H9 (cell line): ENCODE data around the gene CDS1. TPM values are rescaled to one million over a fixed set of nuclear protein-coding genes. Genes with fewer than 3 reads are reported as not detected.

Source experiments
- DNase-seq: peaks from one replicate; pipeline ENCODE4 v3.0.0-alpha.2; 2017
- H2AFZ ChIP-seq: one replicate; pipeline ENCODE4 v1.6.1; 2013; ENCODE audit warnings: mild to moderate bottlenecking, low read length, control low read depth, moderate library complexity
- H2AK5ac ChIP-seq: 2 replicates; pipeline ENCODE4 v1.6.1; 2013; ENCODE audit warnings: low read length, control low read depth, mixed read lengths; ENCODE audit not compliant: insufficient read length
- H2BK120ac ChIP-seq: one replicate; pipeline ENCODE4 v1.6.1; 2013; ENCODE audit warnings: low read depth, mild to moderate bottlenecking, low read length, control low read depth, inconsistent platforms; ENCODE audit not compliant: poor library complexity, severe bottlenecking
- H2BK12ac ChIP-seq: 2 replicates; pipeline ENCODE4 v1.6.1; 2013; ENCODE audit warnings: low read length, control low read depth, mixed read lengths, low read depth; ENCODE audit not compliant: insufficient read length
- H2BK15ac ChIP-seq: 2 replicates; pipeline ENCODE4 v1.6.1; 2013; ENCODE audit warnings: low read depth, low read length, control low read depth
- H2BK20ac ChIP-seq: one replicate; pipeline ENCODE4 v1.6.1; 2013; ENCODE audit warnings: low read depth, mild to moderate bottlenecking, low read length, control low read depth, inconsistent platforms; ENCODE audit not compliant: poor library complexity, severe bottlenecking
- H2BK5ac ChIP-seq: 2 replicates; pipeline ENCODE4 v1.6.1; 2013; ENCODE audit warnings: low read length, control low read depth, mixed read lengths; ENCODE audit not compliant: insufficient read length
- H3K14ac ChIP-seq: 2 replicates; pipeline ENCODE4 v1.6.1; 2013; ENCODE audit warnings: low read length, control low read depth; ENCODE audit not compliant: insufficient read depth
- H3K18ac ChIP-seq: 2 replicates; pipeline ENCODE4 v1.6.1; 2013; ENCODE audit warnings: low read depth, mild to moderate bottlenecking, mixed read lengths, low read length, control low read depth; ENCODE audit not compliant: insufficient read length
- H3K23ac ChIP-seq: 2 replicates; pipeline ENCODE4 v1.6.1; 2013; ENCODE audit warnings: low read length, control low read depth, mixed read lengths, low read depth; ENCODE audit not compliant: insufficient read length
- H3K23me2 ChIP-seq: 2 replicates; pipeline ENCODE4 v1.6.1; 2013; ENCODE audit warnings: low read depth, mild to moderate bottlenecking, mixed read lengths, low read length, control low read depth; ENCODE audit not compliant: insufficient read length, poor library complexity, severe bottlenecking
- H3K27ac ChIP-seq: 2 replicates; pipeline ENCODE4 v1.5.1; 2013; ENCODE audit warnings: low read length, control low read depth, mixed read lengths, low read depth; ENCODE audit not compliant: insufficient read length
- H3K27me3 ChIP-seq: 2 replicates; pipeline ENCODE4 v1.6.1; 2013; ENCODE audit warnings: low read length, control low read depth, inconsistent platforms; ENCODE audit not compliant: insufficient read depth
- H3K4ac ChIP-seq: 2 replicates; pipeline ENCODE4 v1.6.1; 2013; ENCODE audit warnings: low read depth, mild to moderate bottlenecking, control low read depth, inconsistent platforms, low read length, moderate library complexity
- H3K4me1 ChIP-seq: 2 replicates; pipeline ENCODE4 v1.6.1; 2013; ENCODE audit warnings: low read length, control low read depth, inconsistent platforms; ENCODE audit not compliant: insufficient read depth
- H3K4me2 ChIP-seq: 2 replicates; pipeline ENCODE4 v1.6.1; 2013; ENCODE audit warnings: low read length, control low read depth, mixed read lengths; ENCODE audit not compliant: insufficient read length, insufficient read depth
- H3K56ac ChIP-seq: 2 replicates; pipeline ENCODE4 v1.6.1; 2013; ENCODE audit warnings: low read depth, mild to moderate bottlenecking, mixed read lengths, low read length, control low read depth; ENCODE audit not compliant: insufficient read length
- H3K79me1 ChIP-seq: 2 replicates; pipeline ENCODE4 v1.6.1; 2013; ENCODE audit warnings: low read depth, mild to moderate bottlenecking, moderate library complexity, low read length, control low read depth, inconsistent platforms; ENCODE audit not compliant: insufficient read depth, poor library complexity, severe bottlenecking
- H3K79me2 ChIP-seq: 2 replicates; pipeline ENCODE4 v1.6.1; 2013; ENCODE audit warnings: low read length, control low read depth, inconsistent platforms; ENCODE audit not compliant: insufficient read depth
- H3K9ac ChIP-seq: 2 replicates; pipeline ENCODE4 v1.6.1; 2013; ENCODE audit warnings: low read length, control low read depth, mixed read lengths; ENCODE audit not compliant: insufficient read length; ENCODE audit errors: extremely low read depth
- H3K9me3 ChIP-seq: one replicate; pipeline ENCODE4 v1.6.1; 2013; ENCODE audit warnings: low read depth, low read length, inconsistent platforms; ENCODE audit not compliant: control insufficient read depth
- H3T11ph ChIP-seq: one replicate; pipeline ENCODE4 v1.6.1; 2013; ENCODE audit warnings: mild to moderate bottlenecking, low read length, control low read depth, inconsistent platforms
- H4K20me1 ChIP-seq: one replicate; pipeline ENCODE4 v1.6.1; 2013; ENCODE audit not compliant: control insufficient read depth, insufficient read length, insufficient read depth
- H4K5ac ChIP-seq: 2 replicates; pipeline ENCODE4 v1.6.1; 2013; ENCODE audit warnings: low read depth, mild to moderate bottlenecking, mixed read lengths, low read length, control low read depth; ENCODE audit not compliant: insufficient read length
- H4K8ac ChIP-seq: replicated peaks from 2 replicates; pipeline ENCODE4 v1.6.1; 2013; ENCODE audit warnings: low read length, control low read depth, mixed read lengths, low read depth; ENCODE audit not compliant: insufficient read length
- H4K91ac ChIP-seq: 2 replicates; pipeline ENCODE4 v1.6.1; 2013; ENCODE audit warnings: low read depth, mild to moderate bottlenecking, moderate library complexity, mixed read lengths, low read length, control low read depth; ENCODE audit not compliant: insufficient read length
- H3K27ac Mint-ChIP-seq, 3 experiments: 2 replicates in 2 of 3; 3 replicates in 1 of 3; pipeline ENCODE4 v1.8.0; 2020 to 2021; ENCODE audit warnings: mixed read lengths in 3 of 3, mild to moderate bottlenecking in 1 of 3, moderate library complexity in 1 of 3
- H3K27me3 Mint-ChIP-seq: 2 replicates; pipeline ENCODE4 v1.8.0; 2021; ENCODE audit warnings: low read depth, mild to moderate bottlenecking, moderate library complexity, mixed read lengths
- H3K36me3 Mint-ChIP-seq, 3 experiments: 2 replicates in 2 of 3; 3 replicates in 1 of 3; pipeline ENCODE4 v1.8.0; 2020 to 2021; ENCODE audit warnings: low read depth in 3 of 3, mixed read lengths in 3 of 3; ENCODE audit not compliant: insufficient read depth in 1 of 3
- H3K4me1 Mint-ChIP-seq, 2 experiments: 2 replicates each; pipeline ENCODE4 v1.8.0; 2020; ENCODE audit warnings: mixed read lengths in 2 of 2
- H3K4me3 Mint-ChIP-seq, 2 experiments: 2 replicates in 1 of 2; 3 replicates in 1 of 2; pipeline ENCODE4 v1.8.0; 2020 to 2021; ENCODE audit warnings: mild to moderate bottlenecking in 2 of 2, mixed read lengths in 2 of 2, moderate library complexity in 1 of 2
- H3K9me3 Mint-ChIP-seq, 2 experiments: 2 replicates in 1 of 2; 3 replicates in 1 of 2; pipeline ENCODE4 v1.8.0; 2020; ENCODE audit warnings: mild to moderate bottlenecking in 2 of 2, mixed read lengths in 2 of 2, moderate library complexity in 1 of 2
- WGBS: extraction: QIAGEN DNeasy Blood & Tissue Kit; methylation state at CpG from one replicate; pipeline ENCODE4 v1.1.7; 2013; ENCODE audit warnings: missing lambda C conversion rate, low lambda C conversion rate, mixed read lengths; ENCODE audit not compliant: insufficient read length; ENCODE audit errors: extremely low coverage; 5-methylcytosine and 5-hydroxymethylcytosine counted together
- total RNA-seq: library from RNA; stranded (reverse); gene quantifications from 2 replicates; pipeline ENCODE4 v1.2.1, GENCODE V29; 2021
- TF ChIP-seq, protein P1 (sequence below): fragments of 200-600 bp; sonication (generic); conservative IDR thresholded peaks from 3 replicates; pipeline ENCODE4 v1.8.0; 2021; ENCODE audit warnings: antibody characterized with exemption, mild to moderate bottlenecking

CDS1 gene
- total RNA-seq, 1 experiment from 2014 or later: 7.5 TPM

DNA sequence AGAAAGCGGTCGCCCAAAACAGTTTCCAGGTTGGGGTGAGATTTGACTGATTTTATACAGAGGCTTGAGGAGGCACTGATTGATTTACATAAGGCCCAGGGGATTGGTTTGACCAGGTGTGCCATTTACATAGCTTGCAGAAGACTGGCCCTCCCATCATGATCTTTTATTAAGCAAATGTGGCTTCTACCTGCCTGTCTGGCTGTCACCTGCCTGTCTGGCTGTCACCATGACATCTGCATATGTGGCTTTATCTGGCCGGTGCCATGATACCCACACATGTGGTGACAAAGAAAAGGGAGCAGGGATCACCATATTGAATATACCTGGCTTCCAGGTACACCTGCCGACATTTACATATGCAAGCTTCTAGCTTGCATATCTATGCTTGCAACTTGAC is 17.0 kb upstream of the CDS1 start:
- no peak overlapping the region for H2AK5ac ChIP-seq
- peak overlapping the region; percentile 3 for H3K4me2 ChIP-seq
- no peak overlapping the region for H3K56ac ChIP-seq
- H2BK120ac ChIP-seq: no peak overlapping the region
- H3K9me3 ChIP-seq: no peaks in the 10 kb centered on the region
- no peak overlapping the region for H2BK5ac ChIP-seq
- peaks cover 4 to 9% of the 10 kb centered on the region in 2 experiments; a peak in 4 of 5 replicates for H3K9me3 Mint-ChIP-seq
- H3T11ph ChIP-seq: no peak overlapping the region
- H4K8ac ChIP-seq: no peak overlapping the region
- peak overlapping the region; percentile 83 for H3K27ac ChIP-seq
- H2AFZ ChIP-seq: no peak overlapping the region
- peak overlapping the region; percentile 68 to 99 (median 99); a peak in 6 of 7 replicates for H3K27ac Mint-ChIP-seq
- no peak overlapping the region for H2BK12ac ChIP-seq
- H2BK15ac ChIP-seq: no peak overlapping the region
- peaks cover 59 to 74% of the 10 kb centered on the region in 2 experiments for H3K4me1 Mint-ChIP-seq
- H3K23ac ChIP-seq: no peak overlapping the region
- no CpG with 5 or more reads among the region's 4 CpGs for WGBS
- no peak overlapping the region for H4K91ac ChIP-seq
- no peaks in the 10 kb centered on the region for H3K27me3 Mint-ChIP-seq
- no peak overlapping the region for H3K14ac ChIP-seq
- H3K27me3 ChIP-seq: no peaks in the 10 kb centered on the region
- H4K5ac ChIP-seq: no peak overlapping the region
- H3K4me3 Mint-ChIP-seq: peak overlapping the region; percentile 13 to 62; a peak in 4 of 5 replicates
- H3K23me2 ChIP-seq: no peaks in the 10 kb centered on the region
- H3K4ac ChIP-seq: no peak overlapping the region
- H3K18ac ChIP-seq: no peak overlapping the region
- peaks cover 18% of the 10 kb centered on the region for H3K4me1 ChIP-seq
- H3K79me1 ChIP-seq: no peaks in the 10 kb centered on the region
- no peaks in the 10 kb centered on the region for H4K20me1 ChIP-seq
- H3K36me3 Mint-ChIP-seq: no peaks in the 10 kb centered on the region; a peak in 2 of 7 replicates
- no peak overlapping the region for H2BK20ac ChIP-seq
- H3K79me2 ChIP-seq: no peaks in the 10 kb centered on the region
- no peak overlapping the region for H3K9ac ChIP-seq
- peak; percentile 91 for DNase-seq
- TF ChIP-seq, protein P1, sequence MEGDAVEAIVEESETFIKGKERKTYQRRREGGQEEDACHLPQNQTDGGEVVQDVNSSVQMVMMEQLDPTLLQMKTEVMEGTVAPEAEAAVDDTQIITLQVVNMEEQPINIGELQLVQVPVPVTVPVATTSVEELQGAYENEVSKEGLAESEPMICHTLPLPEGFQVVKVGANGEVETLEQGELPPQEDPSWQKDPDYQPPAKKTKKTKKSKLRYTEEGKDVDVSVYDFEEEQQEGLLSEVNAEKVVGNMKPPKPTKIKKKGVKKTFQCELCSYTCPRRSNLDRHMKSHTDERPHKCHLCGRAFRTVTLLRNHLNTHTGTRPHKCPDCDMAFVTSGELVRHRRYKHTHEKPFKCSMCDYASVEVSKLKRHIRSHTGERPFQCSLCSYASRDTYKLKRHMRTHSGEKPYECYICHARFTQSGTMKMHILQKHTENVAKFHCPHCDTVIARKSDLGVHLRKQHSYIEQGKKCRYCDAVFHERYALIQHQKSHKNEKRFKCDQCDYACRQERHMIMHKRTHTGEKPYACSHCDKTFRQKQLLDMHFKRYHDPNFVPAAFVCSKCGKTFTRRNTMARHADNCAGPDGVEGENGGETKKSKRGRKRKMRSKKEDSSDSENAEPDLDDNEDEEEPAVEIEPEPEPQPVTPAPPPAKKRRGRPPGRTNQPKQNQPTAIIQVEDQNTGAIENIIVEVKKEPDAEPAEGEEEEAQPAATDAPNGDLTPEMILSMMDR: no peak
